Suppressor macrophage treated with lipopolysaccharide for 4 hours (primary cell): Measurements from ENCODE around the gene SDCBP2.

Experiments used
- DNase-seq: peaks from one replicate; pipeline ENCODE4 v3.0.0-alpha.2; 2020

The SDCBP2 gene, protein sequence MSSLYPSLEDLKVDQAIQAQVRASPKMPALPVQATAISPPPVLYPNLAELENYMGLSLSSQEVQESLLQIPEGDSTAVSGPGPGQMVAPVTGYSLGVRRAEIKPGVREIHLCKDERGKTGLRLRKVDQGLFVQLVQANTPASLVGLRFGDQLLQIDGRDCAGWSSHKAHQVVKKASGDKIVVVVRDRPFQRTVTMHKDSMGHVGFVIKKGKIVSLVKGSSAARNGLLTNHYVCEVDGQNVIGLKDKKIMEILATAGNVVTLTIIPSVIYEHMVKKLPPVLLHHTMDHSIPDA

GRCh38 chr20:1328680-1329330 is at the start of gene SDCBP2:
TSS of gene SDCBP2 (minus strand) at chr20:1329139. CDS start at chr20:1320416, 8,723 bp downstream.
- no peak for DNase-seq

DNA sequence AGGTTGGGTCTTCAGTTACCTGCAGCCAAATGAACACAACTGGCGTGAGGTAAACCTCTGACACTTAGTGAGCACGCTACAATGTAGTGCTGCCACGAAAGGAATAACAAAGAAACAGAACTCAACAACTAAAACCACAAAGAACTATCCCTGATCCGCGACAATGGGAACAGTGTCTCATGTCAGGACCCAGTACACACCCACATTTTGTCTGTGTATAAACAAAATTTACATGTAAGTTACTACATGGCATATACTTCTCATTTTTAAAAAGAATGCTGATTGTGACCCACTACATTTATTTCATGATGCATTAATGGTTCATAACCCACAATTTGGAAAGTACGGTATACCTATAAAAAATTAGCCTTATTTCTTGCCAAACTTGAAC is 49.8 kb upstream of the SDCBP2 start:
- DNase-seq: no peak

DNA sequence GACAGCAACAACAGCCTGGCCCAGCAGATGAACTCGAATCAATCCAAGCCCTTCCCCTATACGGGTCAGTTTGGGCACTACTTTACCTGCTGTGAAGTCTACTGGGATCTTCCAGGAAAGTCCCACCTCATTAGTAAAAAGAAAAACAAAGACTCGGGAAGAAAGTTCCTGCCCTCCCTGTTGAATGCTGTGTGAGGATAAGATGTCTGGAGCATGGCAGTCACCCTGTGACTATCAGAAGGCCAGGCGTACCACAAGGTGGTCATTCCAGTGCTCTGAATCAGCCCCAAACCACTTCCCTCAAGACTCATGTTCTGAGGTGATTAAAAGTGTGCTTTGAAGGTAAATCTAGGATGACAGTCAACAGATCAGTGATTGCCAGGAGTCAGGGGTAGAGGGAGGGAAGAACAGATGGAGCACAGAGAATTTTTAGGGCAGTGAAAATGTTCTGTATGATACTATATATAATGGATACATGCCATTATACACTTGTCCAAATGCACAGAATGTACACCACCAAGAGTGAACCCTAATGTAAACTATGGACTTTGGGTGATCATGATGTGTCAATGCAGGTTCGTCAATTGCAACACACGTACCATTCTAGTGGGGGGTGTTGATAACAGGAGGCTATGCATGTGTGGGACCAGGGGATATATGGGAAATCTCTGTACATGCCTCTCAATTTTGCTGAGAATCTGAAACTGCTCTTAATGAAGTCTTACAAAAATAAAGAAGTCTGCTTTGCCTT is 49.2 kb upstream of the SDCBP2 start:
- DNase-seq: no peak

GRCh38 chr20:1377341-1377871 is 48.5 kb upstream of the SDCBP2 start:
- DNase-seq: no peak

- DNase-seq: peak; percentile 87
These were observed 47.7 kb upstream of the SDCBP2 start for GRCh38 chr20:1376408-1377270.

GRCh38 chr20:1376007-1376406 is 47.1 kb upstream of the SDCBP2 start:
- peak; percentile 69 for DNase-seq

DNA sequence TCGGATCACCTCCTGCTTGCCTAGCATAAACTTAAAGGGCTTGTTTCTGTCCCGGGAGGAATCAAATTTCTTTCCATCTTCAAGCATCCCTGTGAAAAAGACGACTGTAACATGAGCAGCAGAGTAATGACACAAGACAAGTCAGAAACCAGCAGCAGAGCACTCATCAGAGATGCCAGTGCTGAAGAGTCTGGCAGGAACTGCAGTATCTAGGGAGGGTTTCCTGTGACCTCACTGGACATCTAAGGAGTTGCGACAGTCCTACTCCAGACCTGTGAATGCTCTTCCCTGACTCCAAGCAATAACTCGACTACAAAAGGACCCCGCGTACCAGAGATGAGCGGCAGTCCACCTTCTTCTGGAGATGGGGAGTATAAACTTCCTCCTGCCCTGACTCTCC is 46.6 kb upstream of the SDCBP2 start:
- DNase-seq: peak; percentile 62

- no peak for DNase-seq
These were observed 45.3 kb upstream of the SDCBP2 start for GRCh38 chr20:1374246-1374645.

DNA sequence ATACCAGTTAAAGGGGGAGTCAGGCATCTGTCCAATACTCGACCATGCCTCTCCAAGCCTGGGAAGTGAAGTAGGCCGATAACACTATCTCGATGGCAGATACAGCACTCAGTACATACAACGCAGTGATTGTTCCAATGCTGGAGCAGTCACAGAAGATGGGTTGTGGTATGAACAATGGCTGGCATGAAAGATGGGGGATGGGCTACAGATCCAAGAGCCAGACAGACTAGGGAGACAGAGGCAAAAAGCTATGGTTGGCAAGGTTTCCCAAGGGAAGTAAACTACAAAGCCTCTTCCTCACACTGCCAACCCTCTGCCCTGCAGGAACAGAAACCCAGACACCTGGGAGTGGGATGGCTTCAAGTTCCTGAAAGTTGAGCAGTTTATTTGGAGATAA is 44.7 kb upstream of the SDCBP2 start:
- no peak for DNase-seq

DNA sequence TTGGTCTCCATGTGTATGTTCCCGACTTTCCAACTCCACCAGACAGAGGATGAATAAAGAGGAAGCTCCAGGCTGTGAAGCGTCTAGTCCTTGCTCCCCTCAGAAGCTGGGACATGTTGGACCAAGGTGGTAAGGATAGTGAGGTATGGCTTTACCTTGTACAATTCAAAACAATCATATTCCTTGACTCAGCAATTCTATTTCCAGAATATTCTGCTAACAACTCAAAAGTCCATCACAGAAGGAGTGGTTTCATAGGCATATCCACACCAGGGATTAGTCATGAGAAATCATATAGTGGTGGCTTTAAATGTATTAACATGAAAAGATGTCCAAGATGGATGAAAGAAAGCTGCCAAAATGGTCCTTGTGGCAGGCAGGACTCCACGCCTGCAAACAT is 44.1 kb upstream of the SDCBP2 start:
- no peak for DNase-seq

- no peak for DNase-seq
These were observed 43.0 kb upstream of the SDCBP2 start for GRCh38 chr20:1371830-1372539.

DNA sequence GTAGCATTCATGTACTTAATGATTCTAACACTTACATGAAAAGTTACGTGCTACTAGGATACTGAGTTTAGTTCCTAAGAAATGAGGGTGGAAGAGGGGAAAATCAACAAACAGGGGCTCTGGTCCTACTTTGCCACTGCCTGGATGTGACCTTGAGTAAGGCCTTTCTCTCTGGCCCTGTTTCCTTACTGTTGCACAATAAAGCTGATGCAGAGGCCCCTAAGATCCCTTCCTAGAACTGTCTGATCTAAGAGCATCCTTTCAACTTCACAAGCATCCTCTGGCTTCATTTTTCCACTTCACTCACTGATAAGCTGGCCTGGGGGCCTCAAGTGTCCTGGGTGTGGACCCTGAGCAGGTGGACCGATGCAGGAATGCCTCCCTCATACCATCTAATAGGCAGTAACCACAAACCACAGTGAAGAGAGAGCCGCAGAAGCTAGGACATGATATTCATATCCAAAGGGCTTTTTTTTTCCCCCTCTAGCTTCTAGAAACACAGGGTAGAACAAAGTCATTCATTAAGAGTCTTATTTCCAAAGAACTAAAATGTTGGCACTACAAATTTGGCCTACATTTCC is 42.4 kb upstream of the SDCBP2 start:
- no peak for DNase-seq

- no peak for DNase-seq
These were observed 41.7 kb upstream of the SDCBP2 start for GRCh38 chr20:1370548-1371110.

DNA sequence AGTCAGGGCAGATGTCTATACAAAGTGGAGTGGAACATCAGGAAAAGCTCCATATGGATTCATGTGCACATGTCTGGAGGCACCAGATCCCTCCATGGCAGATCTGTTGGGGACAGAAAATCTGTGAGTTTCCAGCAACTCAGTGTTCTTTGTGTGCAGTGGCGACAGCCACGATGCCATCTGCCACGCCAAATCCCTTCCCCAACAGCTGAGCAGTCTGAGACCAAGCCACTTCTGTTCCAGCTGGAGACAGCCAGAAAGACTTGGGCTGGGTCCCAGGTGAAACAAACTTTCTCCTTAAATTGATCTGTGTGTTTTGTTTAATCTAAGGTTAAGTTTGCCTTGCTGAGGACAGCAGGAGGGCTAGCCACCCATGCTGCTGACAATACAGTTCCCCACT is 41.0 kb upstream of the SDCBP2 start:
- DNase-seq: no peak

GRCh38 chr20:1368448-1369199 is 39.7 kb upstream of the SDCBP2 start:
- no peak for DNase-seq

- DNase-seq: no peak
These were observed 38.5 kb upstream of the SDCBP2 start for GRCh38 chr20:1367479-1367878.

DNA sequence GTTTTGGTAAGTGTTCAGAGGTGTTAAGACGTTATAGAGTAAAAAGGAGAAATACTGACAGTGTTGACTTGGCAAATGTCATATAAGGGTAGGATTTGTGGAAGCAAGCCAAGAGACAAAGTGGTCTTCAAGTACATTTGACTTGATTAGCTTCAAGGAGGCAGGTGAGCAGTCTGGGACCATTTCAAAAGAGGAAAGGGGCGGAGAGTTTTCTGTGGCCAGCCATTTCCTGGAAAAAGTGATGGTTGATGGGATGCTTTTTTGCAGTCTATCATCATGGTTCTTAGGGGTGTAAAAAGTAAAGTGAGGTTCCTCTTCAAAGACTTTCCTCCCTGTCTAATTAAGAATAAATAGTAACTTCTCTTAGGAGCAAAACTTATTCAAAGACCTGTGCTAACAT is 35.2 kb upstream of the SDCBP2 start:
- DNase-seq: no peak

DNA sequence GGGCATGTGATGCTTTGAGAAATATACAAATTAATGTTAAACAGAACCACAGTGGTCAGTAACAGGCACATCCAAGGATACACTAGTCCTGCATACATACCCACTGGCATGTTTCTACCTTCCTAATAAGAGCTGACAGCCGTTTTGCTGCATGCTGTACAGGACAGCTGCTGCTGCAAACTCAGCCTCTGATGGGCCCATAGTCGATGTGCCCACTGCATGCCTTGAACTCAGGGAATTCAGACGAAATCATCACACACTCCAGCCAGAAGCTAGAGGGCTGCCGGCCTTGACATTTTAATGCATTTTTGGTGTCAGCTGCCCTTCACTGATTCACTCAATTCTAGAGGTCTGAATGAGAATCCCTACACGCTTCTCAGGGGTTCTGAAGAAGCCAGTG is 34.6 kb upstream of the SDCBP2 start:
- no peak for DNase-seq

GRCh38 chr20:1362484-1362883 is 33.5 kb upstream of the SDCBP2 start:
- peak; percentile 23 for DNase-seq

DNA sequence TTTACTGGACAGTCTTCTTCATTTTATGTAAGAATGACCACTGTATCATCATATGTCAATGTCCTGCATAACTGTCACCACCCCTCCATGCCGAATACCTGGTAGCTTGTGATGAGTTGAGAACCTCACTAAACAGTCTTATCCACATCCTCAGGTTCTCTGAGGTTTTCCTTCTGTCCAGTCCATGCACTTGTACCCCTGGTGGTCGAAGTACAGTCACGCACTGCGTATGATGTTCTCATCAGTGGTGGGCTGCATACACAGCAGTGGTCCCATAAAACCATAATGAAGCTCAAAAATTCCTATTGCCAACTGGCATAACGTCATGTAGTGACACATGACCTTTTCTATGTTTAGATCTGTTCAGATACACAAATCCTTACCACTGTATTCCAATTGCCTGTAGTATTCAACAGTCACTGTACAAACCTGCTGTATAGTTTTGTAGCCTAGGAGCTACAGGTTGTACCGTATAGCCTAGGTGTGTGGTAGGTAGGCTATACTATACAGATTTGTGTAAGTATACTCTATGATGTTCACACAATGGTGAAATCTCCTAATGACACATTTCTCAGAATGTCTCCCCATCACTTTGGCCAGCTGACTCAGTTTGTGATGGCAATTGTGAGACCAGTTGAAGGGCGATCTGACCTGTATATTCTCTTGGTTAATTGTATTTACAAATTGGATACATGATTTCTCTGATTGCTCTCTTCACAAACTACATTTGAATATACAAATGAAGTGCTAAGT is 31.3 kb upstream of the SDCBP2 start:
- no peak for DNase-seq
